ENCODE data around the gene KLHL17.

Gene KLHL17

DNA sequence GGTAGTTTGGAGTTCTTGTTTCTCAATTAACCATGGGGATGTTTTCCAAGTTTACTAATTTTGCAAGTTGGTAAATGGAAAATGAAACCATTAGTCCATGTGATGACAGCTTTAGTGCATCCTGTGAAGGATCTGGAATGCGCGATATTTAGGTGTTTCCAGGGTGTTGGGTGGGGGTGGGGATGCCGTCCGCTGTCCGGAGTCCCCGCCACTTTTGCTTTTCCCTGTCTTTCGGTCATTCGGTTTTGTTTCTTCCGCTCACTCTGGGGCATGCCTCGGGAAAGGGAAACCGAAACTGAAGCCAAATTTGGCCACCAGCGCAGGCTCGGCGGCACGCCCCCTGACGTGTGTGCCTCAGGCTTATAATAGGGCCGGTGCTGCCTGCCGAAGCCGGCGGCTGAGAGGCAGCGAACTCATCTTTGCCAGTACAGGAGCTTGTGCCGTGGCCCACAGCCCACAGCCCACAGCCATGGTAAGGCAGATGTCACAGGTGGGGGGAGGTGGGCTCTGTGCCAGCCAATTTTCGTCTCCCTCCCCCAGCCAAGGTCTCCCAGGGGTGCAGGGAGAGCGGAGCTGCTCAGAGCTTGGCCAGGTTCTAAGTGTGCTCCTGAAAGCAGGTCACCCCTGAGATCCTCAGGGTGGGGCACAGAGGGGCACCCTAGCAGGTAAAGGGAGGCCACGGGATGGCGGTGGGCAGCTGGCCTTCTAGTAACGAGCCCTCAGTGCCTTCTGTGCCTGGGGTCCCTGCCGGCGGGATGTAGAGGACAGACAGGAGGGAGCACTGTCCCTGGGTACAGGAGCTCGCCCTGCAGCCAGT, 52.9 kb downstream of the KLHL17 start, which contains the start of gene ISG15:
ISG15 (plus strand) TSS at position 393 of the 817 bp plus-strand sequence; CDS start at position 470, 77 bp downstream.
- H3K36me3 ChIP-seq = no peaks in the 10 kb centered on the region
- peak; percentile 92 to 95 for DNase-seq
- intact Hi-C loops (cut with DNase I; ENCODE audit: low total_unique reads) = no loop called here
- peak within 1 kb of the TSS; percentile 57 to 65 for H3K4me3 ChIP-seq
- H3K4me1 ChIP-seq = peaks cover 0 to 21% (median 15%) of the 10 kb centered on the region in 4 donors
- no peaks in the 10 kb centered on the region for H3K9me3 ChIP-seq
- H3K27ac ChIP-seq = peak within 1 kb of the TSS; percentile 72 to 85
- no peaks in the 10 kb centered on the region for H3K27me3 ChIP-seq
- no peak for TF ChIP-seq CTCF (IDR thresholded peaks at IDR 0.05)

- no peak for TF ChIP-seq CTCF (IDR thresholded peaks at IDR 0.05)
- Histone ChIP-seq H3K27me3 (no peaks in the 10 kb centered on the region), H3K4me3 (peak overlapping the region; percentile 57 to 65), H3K4me1 (peaks cover 0 to 24% (median 18%) of the 10 kb centered on the region in 4 donors), H3K27ac (peak overlapping the region; percentile 72 to 85), H3K36me3 (no peaks in the 10 kb centered on the region), H3K9me3 (no peaks in the 10 kb centered on the region)
- no peak for DNase-seq
- intact Hi-C loops (cut with DNase I; ENCODE audit: low total_unique reads) = no loop called here
These were observed 53.7 kb downstream of the KLHL17 start for GRCh38 chr1:1013922-1014648.

DNA sequence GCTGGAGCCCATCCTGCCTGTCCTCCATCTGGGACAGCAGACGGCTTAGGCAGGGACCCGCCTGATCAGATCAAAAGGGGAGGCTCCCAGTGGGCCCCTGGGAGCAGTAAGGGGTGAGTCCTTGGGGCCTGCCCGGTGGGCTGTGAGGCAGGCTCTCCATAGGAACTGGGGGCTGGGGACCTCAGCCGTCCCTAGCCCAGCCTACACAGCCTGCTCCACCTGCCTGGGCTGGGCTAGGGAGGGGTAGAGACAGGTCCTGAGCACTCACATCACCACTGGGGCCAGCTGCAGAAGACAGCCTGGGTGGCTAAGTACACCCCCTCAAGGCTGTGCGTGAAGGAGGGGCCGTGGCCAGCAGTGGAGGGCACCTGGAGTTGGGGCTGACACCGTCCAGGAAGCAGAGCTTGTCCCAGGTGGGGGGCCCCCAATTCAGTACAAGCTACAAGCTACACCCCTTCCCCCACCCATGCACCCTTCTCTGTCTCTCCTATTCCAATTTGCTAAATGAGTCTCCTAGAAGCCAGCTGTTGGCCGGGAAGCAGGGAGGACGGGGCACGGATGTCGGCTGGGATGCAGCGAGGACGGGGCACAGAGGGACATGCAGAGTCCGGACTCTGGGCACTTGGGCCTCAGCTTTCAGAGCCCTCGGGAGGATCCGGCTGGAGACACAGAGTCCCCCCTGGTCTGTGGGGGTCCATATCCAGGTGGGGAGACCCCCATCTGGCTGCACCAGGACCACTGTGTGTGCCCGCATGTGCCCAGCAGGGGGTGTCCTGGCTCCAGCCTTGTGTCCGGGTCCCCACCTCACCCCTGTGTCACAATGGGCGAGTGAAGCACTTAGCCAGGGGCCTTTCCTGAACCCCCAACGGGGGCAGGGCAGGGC, 54.7 kb downstream of the KLHL17 start:
- peak overlapping the region; percentile 57 to 65 for H3K4me3 ChIP-seq
- no peak for DNase-seq
- intact Hi-C loops (cut with DNase I; ENCODE audit: low total_unique reads) = no loop called here
- no peaks in the 10 kb centered on the region for H3K27me3 ChIP-seq
- H3K9me3 ChIP-seq = no peaks in the 10 kb centered on the region
- H3K36me3 ChIP-seq = no peaks in the 10 kb centered on the region
- peak overlapping the region; percentile 72 to 85 for H3K27ac ChIP-seq
- H3K4me1 ChIP-seq = peaks cover 0 to 26% (median 19%) of the 10 kb centered on the region in 4 donors
- peak in 1 of 2 experiments; percentile 6 for TF ChIP-seq CTCF (IDR thresholded peaks at IDR 0.05)

All from tibial artery (tissue), 4 donors.